HG03520 (cell line): ENCODE measurements around the gene CD52.
"Not testable (repeated sequence)": the region's sequence is repeated elsewhere in the genome, so short reads cannot be mapped to it uniquely, and the experiment has no call there.

Experiments
- ATAC-seq: cut with Tn5 transposase; IDR thresholded peaks from one replicate; pipeline ENCODE4 v1.9.1; 2021; ENCODE audit warnings: mild to moderate bottlenecking, moderate library complexity; ENCODE audit not compliant: unreplicated experiment

CD52 gene

DNA sequence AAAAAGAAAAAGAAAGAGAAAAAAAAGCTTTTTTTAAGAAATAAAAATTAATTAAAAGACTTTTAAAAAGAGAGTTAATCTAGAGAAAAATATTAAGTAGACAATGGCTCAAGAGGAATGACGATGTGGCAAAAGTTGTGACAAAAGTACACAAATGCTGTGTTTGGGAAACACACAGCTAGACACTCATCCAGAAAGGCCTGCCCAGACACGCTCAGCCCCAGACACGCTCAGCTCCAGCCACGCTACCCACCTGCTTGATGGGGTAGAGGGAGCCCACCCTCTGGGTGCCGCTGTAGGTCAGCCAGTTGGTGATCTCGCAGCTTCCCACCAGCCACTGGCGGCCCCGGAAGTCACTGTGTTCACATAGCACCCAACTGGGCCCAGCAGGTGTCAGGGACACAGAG is 10.2 kb downstream of the CD52 start:
- ATAC-seq: no peak

DNA sequence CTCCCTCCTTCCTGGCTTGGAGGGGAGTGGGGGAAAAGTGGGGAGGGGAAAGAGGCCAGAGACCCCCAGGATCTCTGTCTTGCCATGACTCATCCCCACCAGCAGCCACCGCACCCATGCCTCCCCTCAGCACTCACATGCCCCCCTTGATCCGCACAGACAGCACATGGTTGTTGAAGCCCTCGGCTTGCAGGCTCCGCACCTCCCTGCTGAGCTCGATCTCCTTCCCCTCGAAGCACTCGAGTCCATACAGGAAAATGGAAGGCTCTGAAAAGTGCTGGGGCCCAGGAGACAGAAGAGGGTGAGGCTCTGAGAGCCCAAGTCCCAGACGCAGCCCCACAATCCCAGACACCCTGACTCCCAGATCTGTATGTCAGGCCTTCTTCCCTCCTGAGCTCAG is 10.8 kb downstream of the CD52 start:
- ATAC-seq: no peak

DNA sequence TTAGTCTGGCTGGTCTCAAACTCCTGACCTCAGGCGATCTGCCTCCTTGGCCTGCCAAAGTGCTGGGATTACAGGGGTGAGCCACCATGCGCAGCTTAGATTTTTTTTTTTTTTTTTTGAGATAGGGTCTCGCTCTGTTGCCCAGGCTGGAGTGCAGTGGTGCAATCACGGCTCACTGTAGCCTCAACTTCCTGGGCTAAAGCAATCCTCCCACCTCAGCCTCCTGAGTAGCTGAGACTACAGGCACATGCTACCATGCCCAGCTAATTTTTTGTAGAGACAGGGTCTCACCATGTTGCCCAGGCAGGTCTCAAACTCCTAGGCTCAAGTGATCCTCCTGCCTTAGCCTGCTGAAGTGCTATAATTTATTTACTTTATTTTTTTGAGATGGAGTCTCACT is 11.6 kb downstream of the CD52 start:
- ATAC-seq: not testable (repeated sequence)

DNA sequence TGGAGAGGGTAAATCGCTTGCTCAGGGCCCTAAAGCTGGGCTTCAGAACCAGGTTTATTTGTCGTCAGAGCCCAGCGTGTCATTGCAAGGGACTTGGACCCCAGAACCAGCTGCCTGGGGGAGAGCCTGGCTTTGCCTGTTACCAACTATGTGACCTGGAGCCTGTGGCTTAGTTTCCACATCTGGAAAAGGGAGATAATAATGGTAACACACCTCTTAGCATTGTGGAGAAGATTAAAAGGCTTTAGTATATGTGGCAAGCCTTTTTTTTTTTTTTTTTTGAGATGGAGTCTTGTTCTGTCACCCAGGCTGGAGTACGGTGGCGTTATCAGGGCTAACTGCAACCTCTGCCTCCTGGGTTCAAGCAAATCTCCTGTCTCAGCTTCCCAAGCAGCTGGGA is 12.5 kb downstream of the CD52 start:
- ATAC-seq: no peak

DNA sequence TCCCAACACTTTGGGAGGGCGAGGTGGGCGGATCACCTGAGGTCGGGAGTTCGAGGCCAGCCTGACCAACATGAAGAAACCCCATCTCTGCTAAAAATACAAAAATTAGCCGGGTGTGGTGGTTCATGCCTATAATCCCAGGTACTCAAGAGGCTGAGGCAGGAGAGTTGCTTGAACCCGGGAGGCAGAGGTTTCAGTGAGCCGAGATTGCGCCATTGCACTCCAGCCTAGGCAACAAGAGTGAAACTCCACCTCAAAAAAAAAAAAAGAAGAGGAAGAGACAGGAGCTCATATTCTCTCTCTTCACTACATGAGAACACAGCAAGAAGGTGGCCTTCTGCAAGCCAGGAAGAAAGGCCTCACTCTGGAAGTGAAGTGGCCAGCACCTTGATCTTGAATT is 15.6 kb downstream of the CD52 start:
- ATAC-seq: not testable (repeated sequence)

DNA sequence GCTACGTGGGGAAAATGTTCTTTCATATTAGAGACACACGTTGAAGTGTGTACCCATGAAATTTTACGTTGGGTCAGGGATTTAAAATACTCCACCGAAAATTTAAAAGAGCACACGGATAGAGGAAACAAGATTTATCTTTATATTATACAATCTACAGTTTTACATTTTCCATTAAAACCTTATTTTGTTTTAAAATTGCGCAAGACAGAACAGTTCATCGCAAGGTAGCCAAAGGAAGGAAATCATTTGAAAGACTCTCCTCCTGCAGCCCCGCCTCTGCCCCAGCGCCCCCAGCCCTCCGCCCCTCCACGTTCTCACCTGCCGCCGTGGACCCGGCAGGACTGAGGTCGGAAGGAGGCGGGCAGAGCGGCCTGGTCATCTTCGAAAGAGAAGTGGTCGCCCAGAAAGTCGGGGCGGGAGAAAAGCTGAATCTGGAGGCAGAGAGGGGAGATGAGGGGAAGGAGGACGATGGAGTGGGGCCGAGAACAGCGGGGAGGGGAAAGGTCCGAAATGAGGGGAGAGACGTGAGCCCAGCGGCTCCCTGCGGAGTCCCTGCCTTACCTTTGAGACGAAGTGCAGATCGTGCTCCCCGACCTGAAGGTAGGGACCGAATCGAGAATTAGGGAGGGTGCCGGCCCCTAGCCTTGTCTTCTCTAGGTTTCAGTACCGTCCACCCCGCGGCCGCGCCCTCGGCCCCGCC is 18.2 kb downstream of the CD52 start:
- ATAC-seq: no peak

DNA sequence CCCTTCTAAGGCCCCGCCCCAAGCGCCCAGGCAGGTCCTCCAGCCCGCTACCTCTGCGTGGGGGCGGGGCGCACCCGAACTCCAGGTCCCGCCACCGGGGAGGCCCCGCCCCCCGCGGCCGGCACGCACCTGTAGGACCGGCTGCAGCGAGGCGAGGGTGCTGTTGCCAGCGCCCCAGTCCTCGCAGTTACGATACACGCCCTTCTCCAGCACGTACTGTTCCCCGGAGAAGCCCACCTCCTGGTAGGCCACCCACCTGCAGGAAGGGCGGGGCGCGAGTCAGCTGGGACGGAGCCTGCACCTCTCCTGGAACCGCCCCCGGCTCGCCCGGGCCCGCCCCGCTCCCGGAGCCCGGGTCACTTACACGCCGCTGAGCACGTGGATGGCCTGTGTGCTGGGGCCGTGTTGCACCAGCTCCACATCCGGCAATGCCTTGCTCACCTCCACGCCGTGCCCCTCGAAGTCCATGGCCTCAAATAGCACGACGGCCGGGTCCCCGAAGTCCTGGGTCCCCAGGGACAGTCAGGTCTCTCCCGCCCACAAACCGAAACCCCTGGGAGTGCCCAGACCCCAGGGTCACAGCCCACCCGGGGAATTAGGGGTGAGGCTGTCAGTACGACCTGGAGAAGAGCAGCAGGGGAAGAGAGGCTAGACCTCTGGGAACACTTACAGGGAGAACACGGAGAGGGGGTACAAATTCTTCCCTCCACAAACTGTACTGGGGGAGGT is 18.9 kb downstream of the CD52 start:
- peak; percentile 65 for ATAC-seq

DNA sequence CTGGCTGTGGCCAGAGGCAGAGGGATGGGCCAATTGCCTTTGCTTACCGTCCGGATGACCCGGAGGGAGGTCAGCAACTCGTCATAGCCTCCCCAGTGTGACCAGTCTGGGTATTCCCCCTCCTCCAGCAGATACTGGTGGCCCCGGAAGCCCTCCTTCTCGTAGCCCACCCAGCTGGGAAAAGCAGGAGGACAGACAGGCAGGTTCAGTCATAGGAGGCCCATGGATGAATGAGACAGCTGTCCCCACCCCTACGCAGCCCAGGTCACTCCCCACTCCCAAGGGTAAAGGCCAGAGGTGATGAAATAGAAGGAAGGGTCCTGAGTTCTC is 19.4 kb downstream of the CD52 start:
- no peak for ATAC-seq

DNA sequence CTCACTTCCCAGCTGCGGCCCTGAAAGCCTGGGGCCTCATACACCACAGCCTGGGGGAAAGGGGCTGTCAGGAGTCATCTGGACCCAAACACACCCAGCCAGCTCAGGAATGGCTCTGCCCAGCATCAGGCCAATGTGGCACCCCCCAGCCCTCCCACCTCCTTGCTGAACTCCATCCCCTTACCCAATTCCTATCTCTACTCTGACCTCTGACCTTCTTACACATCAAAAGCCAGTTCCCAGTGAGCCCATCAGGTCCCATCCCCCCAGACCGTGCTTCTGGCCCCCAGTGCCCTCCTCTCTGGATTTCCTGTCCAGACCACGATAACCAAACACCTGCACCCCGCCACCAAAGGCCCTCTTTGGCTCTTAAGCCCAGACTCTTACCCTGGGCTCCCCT is 19.9 kb downstream of the CD52 start:
- no peak for ATAC-seq

DNA sequence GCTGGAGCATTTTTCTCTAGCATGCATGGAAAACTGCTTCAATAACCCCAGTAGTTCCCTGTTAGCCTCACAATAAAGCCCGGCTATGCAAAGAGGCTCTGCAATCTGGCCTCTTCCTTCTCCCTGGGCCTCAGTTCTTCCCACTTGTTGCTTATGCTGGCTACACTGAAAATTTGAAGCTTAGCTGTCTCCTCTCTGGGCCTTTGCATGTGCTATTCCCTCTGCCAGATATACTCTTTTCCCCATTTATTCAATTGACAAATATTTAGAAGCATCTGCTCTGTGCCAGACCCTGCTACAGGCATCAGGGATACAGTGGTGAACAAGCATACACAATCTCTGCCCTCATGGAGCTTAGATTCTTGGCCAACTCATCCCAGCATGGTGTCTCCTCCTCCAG is 20.9 kb downstream of the CD52 start:
- no peak for ATAC-seq

DNA sequence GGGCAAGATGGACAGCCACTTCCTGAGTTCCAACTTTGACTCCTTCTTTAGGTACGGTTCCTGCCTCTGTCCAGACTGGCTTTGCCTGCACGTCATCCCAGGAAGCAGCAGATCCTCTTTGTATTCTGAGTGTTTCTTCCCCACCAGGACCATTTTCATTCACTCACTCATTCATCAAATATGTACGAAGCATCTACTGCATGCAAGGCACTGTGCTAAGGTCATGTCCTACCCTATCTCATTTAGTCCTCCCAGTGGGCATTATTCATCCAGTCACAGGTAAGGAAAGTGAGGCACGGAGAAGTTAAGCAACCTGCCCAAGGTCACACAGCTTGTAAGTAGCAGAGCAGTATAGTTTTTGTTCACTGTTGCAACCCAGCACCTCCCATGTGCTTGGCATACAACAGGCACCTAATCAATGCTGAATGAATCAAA is 22.3 kb downstream of the CD52 start:
- no peak for ATAC-seq

DNA sequence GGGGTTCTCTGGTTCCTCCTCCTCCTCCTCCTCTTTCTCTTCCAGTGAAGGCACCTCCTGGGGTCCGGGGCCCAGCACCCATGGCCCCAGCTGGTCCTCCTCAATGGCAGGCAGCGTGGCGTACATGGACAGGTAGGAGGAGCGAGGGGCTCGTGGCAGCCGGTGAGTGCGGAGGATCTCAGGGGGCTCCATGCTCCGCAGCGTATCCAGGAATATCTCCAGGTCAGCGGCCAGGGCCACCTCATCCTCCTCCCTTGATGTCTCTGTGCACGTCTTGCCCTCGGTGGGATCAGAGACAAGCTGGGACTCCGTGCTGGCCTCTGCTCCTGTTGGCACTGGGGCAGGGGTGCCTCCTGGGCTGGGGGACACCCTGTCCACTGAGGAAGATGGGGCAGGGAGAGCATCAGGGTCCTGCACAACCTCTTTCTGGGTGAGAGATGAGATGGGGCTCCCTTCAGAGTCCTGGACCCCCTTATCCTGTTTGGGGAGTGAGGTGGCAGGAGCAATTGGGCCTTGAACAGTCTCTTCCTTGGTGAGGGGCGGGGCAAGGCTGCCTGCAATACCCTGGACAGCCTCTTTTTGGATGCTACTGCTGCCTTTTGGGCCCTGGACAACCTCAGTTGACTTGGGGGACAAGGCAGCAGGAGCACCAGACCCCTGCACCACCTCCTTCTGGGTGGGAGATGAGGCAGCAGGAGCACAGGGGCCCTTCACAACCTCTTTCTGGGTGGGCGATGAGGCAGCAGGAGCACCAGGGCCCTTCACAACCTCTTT is 26.6 kb downstream of the CD52 start:
- ATAC-seq: no peak

DNA sequence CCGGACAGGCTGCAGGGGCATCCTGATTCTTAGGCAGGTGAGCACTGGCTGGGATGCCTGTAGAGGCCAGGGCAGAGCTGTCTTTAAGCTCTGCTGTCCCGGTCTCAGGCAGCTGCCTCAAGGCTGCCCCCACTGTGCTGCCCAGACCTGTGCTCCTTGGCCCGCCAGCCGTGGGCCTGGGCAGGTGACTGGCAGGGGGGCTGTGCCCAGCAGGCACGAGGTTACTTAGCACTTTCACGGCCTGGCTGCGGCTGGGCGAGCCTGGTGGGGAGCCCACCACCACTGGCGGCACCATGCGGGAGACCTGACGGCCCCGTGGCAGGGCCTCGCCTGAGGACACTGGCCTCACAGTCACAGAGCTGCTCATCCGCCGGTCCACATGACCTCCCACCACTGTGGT is 28.0 kb downstream of the CD52 start:
- ATAC-seq: no peak

DNA sequence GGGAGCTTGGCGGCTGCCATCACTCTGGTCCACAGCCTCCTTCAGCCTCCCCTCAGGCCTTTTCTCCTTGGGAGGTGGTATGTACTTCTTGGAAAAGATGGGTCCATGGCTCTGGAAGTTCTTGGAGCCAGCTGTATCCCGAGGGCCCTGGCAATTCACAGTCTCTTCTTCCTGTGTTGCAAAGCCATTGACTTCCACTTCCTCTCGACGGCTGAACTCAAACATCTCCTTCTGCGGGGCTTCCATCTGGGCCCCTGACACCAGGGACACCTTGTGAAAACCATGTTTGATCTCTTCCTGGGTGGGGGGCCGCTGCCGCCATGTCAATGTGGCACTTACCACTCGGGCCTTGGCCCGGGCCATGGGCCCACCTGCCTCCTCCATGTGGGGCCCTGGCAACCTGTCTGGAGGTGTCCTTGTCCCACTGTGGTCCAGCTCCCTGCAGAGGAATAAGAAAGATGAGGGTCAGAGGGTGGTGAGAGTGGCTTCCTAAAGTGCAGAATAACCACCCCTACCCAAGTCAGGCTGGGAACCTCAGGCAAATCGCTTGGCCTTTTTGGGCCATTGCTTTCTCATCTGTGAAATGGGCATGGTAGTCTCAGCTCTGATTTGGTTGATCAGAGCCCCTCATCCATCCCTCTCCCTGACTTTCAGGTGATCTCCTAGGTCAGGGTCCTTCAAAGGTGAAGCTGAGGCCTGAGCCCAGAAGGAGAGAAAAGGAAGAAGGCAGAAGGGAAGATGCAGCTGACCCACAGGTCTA is 28.7 kb downstream of the CD52 start:
- ATAC-seq: no peak

DNA sequence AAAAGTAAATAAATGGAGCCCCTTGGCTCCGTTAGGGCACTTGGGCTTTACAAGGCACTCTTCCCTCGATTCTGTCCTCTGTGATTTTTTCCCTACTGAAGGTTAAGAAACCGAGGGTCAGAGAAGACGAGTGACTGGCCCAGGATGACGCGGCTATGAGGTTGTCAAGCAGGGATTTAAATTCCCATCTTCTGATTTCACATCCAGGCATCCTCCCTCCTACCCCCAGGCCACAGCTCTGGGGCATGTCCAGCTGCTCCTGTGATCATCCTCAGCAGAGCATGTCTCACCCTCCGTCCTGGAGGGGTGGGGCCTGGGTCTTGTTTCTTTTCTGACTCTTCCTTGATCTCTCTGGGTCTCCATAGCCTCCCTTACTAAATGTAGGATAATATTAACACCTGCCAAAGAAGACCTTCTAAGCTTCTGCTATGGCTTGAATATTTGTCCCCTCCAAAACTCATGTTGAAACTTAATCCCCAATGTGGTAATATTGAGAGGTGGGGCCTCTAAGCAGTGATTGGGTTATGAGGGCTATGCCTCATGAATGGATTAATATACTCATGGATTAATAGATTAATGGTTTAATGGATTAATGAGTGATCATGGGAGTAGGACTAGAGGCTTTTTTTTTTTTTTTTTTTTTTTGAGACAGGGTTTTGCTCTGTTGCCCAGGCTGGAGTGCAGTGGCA is 31.6 kb downstream of the CD52 start:
- no peak for ATAC-seq

DNA sequence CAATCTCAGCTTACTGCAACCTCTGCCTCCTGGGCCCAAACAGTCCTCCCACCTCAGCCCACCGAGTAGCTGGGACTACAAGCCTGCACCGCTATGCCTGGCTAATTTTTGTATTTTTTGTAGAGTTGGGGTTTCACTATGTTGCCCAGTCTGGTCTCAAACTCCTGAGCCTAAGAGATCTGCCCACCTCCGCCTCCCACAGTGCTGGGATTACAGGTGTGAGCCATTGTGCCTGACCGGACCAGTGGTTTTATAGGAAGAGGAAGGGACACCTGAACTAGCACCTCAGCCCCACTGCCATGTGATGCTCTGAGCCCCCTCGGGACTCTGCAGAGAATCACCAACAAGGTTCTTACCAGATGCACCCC is 32.1 kb downstream of the CD52 start:
- no peak for ATAC-seq

DNA sequence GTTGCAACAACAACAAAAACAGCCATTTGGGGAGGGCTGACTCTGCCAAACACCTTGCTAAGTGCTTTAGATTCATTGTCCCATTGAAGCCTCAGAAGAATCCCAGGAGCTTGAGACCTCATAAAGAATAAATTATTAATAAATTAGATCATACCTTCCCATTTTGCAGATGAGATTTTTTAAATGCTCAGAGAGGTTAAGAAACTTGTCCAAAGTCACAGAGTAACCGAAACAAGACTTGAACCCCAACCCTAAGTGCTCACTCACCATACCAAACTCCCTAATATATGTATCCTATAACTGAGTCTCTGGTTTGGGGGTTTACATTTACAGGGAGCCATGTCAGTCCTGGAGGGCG is 32.6 kb downstream of the CD52 start:
- no peak for ATAC-seq

DNA sequence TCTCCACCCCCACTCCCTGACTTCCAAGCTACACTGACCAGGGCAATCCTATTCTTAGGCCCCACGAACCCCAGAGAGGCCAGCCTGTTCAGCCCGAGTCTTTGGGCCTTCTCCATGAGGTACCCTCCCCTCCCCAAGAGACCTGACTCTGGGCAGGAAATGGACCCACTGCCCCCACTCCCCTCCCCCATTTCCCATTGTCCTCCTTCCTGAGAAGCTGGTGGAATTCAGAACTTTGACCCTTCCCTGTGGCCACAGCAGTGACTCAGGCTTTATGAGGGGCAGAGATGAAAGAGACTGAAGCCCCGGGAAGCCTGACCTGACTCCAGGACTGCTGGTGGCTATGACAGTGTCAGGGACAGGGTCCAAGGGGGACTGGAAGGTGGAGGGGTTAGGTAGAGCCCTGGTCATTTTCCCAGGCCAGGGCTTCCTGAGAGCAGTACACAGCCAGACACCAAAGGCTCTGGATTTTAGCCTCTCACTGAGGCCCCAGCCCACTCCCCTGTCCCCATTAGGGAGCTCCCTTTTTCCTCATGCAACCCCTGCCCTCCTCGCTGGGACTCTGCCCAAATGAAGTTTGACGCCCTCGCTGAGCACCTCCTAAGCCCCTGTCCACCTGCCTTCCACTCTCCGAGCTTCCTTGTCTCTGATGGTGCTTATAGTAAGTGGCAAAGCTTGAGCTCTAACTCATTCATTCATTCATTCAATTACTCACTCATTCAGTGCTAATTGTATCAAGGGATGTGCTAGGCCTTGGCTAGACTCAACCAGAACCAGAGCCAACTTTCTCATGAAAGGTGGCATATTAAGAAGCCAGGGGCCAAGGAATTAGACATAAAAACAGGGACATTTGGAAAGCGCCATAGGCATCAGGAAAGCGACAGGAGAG is 33.2 kb downstream of the CD52 start:
- ATAC-seq: no peak

DNA sequence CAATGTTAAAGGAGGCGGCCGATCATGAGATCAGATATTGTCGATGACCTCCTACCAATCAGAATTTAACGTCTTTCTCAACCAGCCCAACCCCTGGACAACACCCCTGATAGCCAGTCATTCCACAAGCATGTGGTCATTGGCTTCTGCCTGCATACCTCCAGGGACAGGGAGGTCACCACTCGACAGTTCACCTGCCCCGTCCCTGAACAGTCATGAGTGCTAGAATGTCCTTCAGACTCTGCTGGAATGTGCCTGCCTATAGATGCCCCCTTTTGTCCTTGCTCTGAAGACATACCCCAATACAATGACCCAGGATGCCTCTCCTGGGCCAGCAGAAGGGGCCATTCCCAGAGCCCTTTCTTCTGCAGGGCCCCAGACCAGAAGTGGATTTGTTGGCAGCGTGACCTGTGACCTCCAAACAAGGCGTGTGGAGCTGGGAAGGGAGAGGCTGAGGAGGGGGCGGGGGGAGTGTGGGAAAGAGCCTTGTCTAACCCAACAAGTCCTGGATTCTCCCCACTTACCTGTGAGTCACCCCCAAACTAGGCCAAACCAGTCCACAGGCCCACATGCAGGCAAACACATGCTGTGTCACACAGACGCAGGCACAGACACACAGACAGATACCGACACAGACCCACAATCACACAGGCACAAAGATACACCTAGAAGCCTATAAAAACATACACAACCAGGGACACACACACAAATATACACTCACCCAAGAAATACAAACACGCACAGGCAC is 34.0 kb downstream of the CD52 start:
- no peak for ATAC-seq
